ENCODE measurements around the gene CCDC27.

DNA sequence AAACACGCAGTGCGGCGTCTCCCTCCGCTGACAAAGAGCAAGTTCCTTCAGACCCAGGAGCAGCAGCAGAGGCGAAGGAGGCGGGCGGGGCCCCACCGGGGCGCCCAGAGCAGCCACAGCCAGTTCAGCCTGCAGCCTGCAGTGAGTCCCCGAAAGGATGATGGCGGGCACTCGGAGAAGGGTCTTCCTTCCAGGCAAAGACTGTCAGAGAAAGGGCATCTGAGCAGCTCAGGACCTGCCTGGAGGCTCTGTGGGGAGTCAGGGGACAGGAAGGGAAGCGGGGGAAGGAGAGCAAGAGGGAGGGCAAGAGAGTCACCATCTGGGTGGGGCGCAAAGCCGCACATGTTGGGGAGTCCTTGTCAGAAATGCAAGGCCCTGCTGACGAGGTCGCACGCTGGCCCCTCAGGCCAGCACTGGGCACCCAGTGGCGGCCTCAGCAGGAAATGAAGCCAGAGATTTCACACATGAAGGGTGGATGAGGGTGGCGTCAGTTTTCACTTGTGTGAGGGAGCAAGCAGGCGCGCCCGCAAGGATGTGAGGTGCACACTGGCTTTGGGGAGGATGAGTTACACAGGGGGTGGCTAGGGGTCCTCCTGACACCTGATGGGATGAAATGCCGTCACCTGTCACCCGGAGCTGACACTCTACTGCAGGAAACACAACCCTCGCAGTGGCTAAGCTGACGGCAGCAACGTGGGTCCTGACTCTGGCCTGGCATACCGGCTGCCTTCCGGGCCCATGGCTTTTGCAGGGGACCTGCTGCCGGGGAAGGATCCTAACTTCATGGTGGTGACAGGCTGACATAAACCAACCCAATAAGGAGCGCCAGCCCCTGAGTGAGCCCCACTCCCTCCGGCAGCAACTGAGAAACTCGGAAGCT lies 37.4 kb downstream of the CCDC27 start:
- TF ChIP-seq, protein P1, sequence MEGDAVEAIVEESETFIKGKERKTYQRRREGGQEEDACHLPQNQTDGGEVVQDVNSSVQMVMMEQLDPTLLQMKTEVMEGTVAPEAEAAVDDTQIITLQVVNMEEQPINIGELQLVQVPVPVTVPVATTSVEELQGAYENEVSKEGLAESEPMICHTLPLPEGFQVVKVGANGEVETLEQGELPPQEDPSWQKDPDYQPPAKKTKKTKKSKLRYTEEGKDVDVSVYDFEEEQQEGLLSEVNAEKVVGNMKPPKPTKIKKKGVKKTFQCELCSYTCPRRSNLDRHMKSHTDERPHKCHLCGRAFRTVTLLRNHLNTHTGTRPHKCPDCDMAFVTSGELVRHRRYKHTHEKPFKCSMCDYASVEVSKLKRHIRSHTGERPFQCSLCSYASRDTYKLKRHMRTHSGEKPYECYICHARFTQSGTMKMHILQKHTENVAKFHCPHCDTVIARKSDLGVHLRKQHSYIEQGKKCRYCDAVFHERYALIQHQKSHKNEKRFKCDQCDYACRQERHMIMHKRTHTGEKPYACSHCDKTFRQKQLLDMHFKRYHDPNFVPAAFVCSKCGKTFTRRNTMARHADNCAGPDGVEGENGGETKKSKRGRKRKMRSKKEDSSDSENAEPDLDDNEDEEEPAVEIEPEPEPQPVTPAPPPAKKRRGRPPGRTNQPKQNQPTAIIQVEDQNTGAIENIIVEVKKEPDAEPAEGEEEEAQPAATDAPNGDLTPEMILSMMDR (IDR thresholded peaks at IDR 0.05), result no peak
- no peak for TF ChIP-seq EP300 (IDR thresholded peaks at IDR 0.05)
